Ishikawa (cell line): Measurements from ENCODE around the gene TAP1.

Experiments
- CEBPB ChIP-seq: IDR thresholded peaks from 2 replicates; pipeline ENCODE4 v1.6.1; 2012
- CREB1 ChIP-seq: IDR thresholded peaks from 2 replicates; pipeline ENCODE4 v1.6.1; 2012; ENCODE audit warnings: low read depth
- EGR1 ChIP-seq: IDR thresholded peaks from 2 replicates; pipeline ENCODE4 v1.6.1; 2012
- EP300 ChIP-seq: IDR thresholded peaks from 2 replicates; pipeline ENCODE4 v1.6.1; 2012; ENCODE audit warnings: borderline replicate concordance
- FOXM1 ChIP-seq: IDR thresholded peaks from 2 replicates; pipeline ENCODE4 v1.6.1; 2012; ENCODE audit warnings: low read depth, borderline replicate concordance
- NFIC ChIP-seq: IDR thresholded peaks from 2 replicates; pipeline ENCODE4 v1.6.1; 2012
- RAD21 ChIP-seq: IDR thresholded peaks from 2 replicates; pipeline ENCODE4 v1.6.1; 2012; ENCODE audit warnings: low read depth
- TAF1 ChIP-seq: IDR thresholded peaks from 2 replicates; pipeline ENCODE4 v1.6.1; 2012; ENCODE audit warnings: low read depth, mild to moderate bottlenecking
- TCF12 ChIP-seq: IDR thresholded peaks from 2 replicates; pipeline ENCODE4 v1.6.1; 2012; ENCODE audit warnings: low read depth
- TEAD4 ChIP-seq: IDR thresholded peaks from 2 replicates; pipeline ENCODE4 v1.6.1; 2012
- YY1 ChIP-seq: IDR thresholded peaks from 2 replicates; pipeline ENCODE4 v1.6.1; 2012; ENCODE audit warnings: low read depth
- ZBTB7A ChIP-seq: IDR thresholded peaks from 2 replicates; pipeline ENCODE4 v1.6.1; 2012; ENCODE audit warnings: low read depth
- TF ChIP-seq, protein P1 (sequence below): IDR thresholded peaks from 2 replicates; pipeline ENCODE4 v1.6.1; 2012
- TF ChIP-seq, protein P2 (sequence below): IDR thresholded peaks from 2 replicates; pipeline ENCODE4 v1.6.1; 2012; ENCODE audit warnings: low read depth, mild to moderate bottlenecking
- TF ChIP-seq, protein P3 (sequence below): IDR thresholded peaks from 2 replicates; pipeline ENCODE4 v1.6.1; 2012

The TAP1 gene

DNA sequence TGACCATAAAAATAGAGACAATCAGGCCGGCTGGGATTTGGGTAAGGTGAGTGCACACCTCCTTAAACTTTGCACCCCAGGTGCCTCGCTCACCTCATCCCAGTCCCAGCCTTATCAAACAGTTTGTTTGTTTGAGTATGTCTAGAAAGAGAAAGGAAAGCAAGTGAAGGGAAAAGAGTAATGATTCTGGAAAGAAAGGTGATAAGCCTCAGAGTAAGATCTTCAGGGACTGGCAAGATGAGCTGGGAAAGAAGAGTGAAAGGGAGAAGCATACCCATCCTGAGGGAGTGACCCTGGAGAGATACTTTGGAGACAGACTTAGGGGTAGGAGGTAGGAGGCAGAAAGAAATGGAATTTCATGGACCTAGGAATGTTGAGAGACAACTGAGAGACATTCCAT, 16.6 kb downstream of the TAP1 start:
- TF ChIP-seq, protein P1, sequence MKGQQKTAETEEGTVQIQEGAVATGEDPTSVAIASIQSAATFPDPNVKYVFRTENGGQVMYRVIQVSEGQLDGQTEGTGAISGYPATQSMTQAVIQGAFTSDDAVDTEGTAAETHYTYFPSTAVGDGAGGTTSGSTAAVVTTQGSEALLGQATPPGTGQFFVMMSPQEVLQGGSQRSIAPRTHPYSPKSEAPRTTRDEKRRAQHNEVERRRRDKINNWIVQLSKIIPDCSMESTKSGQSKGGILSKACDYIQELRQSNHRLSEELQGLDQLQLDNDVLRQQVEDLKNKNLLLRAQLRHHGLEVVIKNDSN, result no peak
- TF ChIP-seq TEAD4 (no peak), CREB1 (no peak), ZBTB7A (no peak), TAF1 (no peak)

DNA sequence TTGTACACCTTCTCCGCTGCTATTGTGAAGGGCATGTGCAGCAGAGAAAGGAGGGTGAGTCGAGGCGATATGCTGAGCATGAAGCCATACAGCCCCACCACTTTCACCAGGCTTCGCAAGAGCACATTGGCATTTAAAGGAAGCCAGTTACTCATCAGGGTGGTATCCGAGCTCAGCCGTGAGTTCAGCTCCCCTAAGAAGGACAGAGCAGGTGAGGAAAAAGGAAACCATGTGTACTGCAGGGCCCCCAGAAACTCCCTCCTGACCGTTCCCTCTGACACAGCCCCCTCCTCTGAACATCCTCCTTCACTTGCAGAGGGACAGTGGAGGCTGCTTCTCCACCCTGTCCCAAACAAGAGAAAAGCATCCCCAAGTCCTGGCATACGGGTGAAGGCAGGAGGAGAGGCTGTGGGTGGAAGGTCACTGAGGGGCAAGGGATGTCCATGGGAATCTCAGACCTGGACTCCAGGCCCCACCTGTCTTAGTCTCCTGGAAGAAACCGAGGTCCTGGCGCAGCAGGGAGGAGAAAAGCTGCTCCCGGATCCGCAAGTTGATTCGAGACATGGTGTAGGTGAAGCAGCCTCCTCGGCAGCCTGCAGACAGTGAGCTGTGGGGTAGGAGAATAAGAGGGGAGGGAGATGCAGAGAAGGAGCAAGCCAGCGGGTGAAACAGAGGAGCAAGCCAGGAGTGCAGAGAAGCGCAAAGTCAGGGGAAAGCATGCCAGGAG, 18.2 kb downstream of the TAP1 start:
- TF ChIP-seq, protein P2, sequence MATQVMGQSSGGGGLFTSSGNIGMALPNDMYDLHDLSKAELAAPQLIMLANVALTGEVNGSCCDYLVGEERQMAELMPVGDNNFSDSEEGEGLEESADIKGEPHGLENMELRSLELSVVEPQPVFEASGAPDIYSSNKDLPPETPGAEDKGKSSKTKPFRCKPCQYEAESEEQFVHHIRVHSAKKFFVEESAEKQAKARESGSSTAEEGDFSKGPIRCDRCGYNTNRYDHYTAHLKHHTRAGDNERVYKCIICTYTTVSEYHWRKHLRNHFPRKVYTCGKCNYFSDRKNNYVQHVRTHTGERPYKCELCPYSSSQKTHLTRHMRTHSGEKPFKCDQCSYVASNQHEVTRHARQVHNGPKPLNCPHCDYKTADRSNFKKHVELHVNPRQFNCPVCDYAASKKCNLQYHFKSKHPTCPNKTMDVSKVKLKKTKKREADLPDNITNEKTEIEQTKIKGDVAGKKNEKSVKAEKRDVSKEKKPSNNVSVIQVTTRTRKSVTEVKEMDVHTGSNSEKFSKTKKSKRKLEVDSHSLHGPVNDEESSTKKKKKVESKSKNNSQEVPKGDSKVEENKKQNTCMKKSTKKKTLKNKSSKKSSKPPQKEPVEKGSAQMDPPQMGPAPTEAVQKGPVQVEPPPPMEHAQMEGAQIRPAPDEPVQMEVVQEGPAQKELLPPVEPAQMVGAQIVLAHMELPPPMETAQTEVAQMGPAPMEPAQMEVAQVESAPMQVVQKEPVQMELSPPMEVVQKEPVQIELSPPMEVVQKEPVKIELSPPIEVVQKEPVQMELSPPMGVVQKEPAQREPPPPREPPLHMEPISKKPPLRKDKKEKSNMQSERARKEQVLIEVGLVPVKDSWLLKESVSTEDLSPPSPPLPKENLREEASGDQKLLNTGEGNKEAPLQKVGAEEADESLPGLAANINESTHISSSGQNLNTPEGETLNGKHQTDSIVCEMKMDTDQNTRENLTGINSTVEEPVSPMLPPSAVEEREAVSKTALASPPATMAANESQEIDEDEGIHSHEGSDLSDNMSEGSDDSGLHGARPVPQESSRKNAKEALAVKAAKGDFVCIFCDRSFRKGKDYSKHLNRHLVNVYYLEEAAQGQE, result no peak
- TF ChIP-seq, protein P1, result no peak
- TF ChIP-seq TAF1 (no peak), RAD21 (no peak), EP300 (no peak), ZBTB7A (no peak), TEAD4 (no peak)
- TF ChIP-seq, protein P3, sequence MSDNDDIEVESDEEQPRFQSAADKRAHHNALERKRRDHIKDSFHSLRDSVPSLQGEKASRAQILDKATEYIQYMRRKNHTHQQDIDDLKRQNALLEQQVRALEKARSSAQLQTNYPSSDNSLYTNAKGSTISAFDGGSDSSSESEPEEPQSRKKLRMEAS, result no peak

DNA sequence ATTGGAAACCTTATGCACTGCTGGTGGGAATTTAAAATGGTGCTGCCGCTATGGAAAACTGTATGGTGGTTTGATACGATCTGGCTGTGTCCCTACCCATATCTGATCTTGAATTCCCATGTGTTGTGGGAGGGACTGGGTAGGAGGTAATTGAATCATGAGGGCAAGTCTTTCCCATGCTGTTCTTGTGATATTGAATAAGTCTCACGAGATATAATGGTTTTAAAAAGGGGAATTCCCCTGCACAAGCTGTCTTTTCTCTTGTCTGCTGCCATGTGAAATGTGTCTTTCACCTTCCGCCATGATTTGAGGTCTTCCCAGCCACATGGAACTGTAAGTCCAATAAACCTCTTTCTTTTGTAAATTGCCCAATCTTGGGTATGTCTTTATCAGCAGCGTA, 19.8 kb downstream of the TAP1 start:
- TF ChIP-seq EGR1 (no peak), CREB1 (no peak), EP300 (no peak), YY1 (no peak), TEAD4 (no peak), TCF12 (no peak), TAF1 (no peak), ZBTB7A (no peak), FOXM1 (no peak), NFIC (no peak), RAD21 (no peak)
- TF ChIP-seq, protein P3, result no peak
- TF ChIP-seq, protein P1, result no peak
- TF ChIP-seq, protein P2, result no peak

DNA sequence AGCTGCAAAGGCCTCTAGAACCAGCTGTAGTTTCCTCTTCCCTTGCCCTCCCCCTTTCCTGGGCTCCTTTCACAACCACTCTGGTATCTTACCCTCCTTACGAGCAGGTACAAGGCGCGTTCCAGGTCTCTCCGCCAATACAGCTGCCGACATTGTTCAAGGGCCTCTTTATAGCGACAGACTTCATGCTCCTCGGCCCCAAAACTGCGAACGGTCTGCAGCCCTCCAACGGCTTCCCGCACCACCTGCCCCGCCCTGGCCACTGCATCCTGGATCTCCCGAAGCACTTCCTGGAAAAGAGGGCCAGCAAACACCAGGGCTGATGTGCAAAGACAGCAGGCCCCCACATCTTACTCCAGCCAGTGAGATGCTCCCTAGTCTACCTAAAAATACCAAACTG, 21.0 kb downstream of the TAP1 start:
- TF ChIP-seq TEAD4, result no peak
- TF ChIP-seq CREB1, result no peak
- no peak for TF ChIP-seq YY1
- TF ChIP-seq TCF12, result no peak
- TF ChIP-seq, protein P3, result no peak
- no peak for TF ChIP-seq TAF1
- no peak for TF ChIP-seq RAD21
- TF ChIP-seq FOXM1, result no peak
- TF ChIP-seq ZBTB7A, result no peak
- no peak for TF ChIP-seq NFIC
- TF ChIP-seq CEBPB, result no peak
- TF ChIP-seq EGR1, result no peak
- TF ChIP-seq EP300, result no peak

DNA sequence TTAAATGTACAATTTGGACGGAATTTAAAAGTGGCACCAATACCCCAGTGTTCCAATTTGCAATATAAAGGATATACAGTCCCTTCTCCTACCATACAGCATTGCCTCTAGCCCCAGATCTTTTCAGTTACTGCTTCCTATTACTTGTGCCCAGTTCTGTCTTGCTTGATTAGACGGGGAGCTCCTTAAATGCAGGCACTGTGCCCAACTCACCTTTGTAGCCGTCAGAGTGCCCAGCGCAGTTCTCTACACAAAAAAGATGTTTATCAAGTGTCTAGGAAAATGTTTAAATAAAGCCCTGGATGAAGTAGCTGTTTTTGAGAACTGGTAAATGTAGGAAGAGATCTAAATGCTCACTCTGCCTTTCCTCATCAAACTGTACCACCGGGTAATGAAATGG, 22.6 kb downstream of the TAP1 start:
- no peak for TF ChIP-seq TCF12
- TF ChIP-seq, protein P2, result no peak
- TF ChIP-seq YY1, result no peak
- no peak for TF ChIP-seq FOXM1
- no peak for TF ChIP-seq TAF1
- TF ChIP-seq NFIC, result no peak
- TF ChIP-seq EP300, result no peak
- TF ChIP-seq EGR1, result no peak
